B cell (primary cell): ENCODE results near the gene NATD1.

Source experiments
- CTCF ChIP-seq: fragments of 200-600 bp; IDR thresholded peaks from one replicate; pipeline ENCODE4 v1.8.0; 2022; ENCODE audit warnings: antibody characterized with exemption, mild to moderate bottlenecking
- EZH2 ChIP-seq: IDR thresholded peaks from 2 replicates; pipeline ENCODE4 v1.6.1; 2012; ENCODE audit warnings: borderline replicate concordance, low read depth, mild to moderate bottlenecking, moderate library complexity, low read length; ENCODE audit not compliant: insufficient read depth, poor library complexity, severe bottlenecking

DNA sequence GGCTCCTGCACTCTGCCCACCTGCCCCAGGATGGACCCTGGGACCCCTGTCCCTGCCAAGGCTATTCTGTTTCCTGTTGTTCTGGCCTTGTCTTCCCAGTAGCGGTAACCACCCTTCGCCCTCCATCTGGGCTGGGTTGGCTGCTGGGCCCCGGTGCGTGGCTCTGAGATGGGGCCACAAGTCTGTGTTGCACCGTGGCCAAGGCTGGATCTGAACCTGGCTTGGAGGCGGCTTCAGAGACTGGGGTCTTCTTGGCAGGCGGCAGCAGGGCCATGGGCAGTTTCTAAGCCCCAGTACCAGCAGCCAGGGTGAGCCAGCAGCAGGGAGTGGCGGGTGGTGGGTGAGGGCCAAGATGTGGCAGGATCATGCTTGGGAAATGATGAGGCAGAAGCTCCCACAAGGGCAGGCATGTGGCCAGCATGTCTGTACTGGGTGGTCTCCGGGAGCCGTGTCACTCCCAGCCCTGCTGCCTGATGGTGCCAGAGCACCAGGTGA is 43.9 kb upstream of the NATD1 start:
- TF ChIP-seq CTCF (no peak), EZH2 (no peak)
